Activated CD8-positive, alpha-beta memory T cell treated with anti-CD3 and anti-CD28 coated beads, Interleukin-2, amount 50 U/mL, for 1 hour (primary cell): ENCODE data around the gene GLRX.

Source experiments
- DNase-seq: peaks from one replicate; pipeline ENCODE4 v3.0.0-alpha.2; 2020; ENCODE audit errors: extremely low read depth

Gene GLRX

DNA sequence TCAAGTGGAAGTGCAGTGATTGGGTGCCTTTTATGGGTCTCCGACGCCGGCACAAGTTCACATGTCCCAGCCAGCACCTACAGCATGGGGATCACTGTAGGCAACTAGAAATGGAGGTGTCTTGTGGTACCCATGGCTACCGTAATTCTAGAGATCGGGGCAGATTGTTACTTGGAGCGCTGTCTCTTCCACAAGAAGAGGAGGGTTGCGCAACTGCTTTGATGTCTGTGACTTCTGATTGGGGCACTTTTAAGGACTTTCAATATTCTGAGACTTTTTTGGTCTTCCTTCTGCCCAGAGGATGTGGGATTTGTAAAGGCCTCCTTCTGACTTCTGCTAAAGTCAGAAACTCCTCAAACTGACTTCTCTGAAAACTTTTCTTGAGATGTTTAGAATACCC lies 41.9 kb downstream of the GLRX start:
- DNase-seq = no peak

DNA sequence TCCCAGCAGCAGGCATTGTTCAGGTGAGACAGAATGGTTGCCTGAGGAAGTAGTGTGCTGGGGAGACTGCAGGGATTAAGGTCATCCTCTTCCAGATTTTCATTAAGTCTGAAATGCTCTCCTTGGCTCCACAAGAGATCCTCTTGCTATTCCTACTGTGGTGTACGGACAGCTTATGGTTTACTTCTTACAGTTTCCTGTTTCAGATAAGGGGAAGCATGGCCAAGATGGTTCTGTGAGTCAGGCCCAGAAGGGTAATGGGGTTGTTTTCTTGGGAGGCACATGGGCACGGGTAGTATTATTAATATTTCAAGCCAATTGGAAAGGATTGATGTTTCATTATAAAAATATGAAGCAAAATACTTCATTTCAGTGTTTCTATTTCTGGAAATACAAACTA lies 42.9 kb downstream of the GLRX start:
- no peak for DNase-seq

DNA sequence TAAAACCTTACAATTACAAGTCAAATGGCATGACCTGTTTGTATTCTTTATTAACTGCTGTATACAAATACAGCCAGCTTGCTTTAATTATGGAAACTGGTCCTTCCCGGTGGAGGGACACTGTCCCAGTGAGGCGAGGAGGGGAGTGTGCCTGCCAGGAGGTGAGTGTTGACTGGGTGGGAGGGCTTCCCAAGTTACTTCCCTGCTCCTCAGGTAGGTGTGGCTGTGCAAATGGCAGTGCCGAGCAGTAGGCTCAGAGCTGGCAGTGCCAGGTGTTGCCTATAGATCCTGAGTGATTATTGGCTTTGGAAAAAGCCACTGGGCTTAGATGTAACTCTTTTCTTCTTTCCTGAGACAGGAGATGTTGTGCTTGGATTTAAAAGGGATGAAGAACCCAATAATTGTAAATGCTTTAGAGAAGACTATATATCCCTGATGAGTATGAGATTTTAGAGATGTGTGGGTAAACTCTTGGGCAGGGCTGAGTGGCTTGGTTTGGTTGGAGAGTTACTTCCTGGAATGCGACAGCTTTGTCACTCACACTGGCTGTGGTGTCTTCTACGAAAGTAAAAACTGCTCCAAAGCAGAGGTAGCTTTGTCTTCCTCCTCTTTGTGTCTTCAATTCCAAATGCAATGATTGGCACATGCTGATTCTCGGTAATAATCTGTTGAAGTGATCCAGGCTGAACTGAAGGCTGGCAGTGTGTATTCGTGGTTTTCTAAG lies 43.7 kb downstream of the GLRX start:
- DNase-seq = no peak

DNA sequence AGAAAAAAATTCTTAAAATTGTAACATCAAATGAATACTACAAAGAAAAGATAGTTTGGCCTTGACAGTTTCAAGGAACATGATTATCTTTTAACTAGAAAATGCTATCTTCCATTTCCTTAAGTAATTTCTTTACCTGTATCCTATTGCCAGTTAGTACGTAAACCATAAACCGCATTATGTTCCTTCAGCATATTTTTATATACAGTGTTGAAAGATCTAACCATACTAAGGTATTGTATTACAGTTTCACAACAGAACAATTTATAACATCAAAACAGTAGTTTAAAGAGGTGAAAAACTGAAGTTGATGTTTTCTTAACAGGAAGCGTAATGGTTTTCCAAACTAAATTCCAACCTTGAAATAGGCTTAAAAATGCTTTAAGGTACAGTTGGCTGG lies 45.1 kb downstream of the GLRX start:
- DNase-seq = no peak

DNA sequence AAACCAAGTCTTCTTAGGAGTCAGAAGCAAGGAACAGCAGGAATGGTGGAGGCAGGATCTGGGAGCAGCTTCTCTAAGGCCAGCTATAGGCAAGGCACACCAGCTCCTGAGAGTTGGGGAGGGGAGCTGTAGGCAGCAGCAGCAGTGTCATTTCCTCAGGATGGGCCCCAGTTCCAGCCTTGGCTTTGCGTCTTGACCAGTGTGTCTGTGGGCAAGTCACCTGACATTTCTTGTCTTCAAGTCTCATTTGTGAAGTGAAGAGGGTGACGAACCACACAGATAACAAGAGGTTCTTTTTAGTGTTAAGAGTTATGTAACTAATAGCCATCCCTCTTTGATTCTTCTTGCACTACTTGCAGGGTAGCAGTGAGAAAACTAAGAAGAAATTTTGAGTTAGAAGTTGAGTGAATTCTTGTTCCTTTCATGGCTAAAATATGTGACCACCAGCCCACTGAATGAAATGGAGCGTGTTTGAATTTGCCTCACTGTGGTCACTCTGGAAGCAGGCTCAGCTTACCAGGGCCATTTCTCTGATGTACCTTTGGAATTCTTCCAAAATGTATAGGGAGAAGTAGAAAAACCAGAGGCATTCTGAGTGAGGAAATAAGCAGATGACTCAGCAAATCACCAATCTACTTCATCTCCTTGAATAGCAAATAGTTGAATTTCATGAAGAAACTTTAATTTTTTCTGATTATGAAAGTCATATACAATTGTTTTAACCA lies 49.0 kb downstream of the GLRX start:
- DNase-seq = no peak

DNA sequence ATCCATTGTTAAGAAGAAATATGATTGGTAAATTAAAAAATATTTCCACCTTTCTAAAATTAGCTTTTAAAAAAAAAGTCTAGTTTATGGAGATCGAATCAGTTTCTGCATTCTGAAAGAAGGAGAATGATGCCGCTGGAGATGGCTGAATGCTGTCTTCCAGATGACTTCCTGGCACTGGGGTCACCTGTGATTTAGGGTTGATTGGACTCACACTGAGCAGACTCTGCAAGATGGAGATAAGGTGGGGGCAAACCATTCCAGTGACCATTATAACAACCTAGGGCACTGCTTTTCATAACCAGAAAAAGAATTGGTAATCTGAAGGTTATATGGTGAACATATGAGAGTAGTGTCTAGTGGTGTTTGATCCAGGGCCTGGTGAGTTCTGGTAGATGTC lies 50.6 kb downstream of the GLRX start:
- DNase-seq = no peak

DNA sequence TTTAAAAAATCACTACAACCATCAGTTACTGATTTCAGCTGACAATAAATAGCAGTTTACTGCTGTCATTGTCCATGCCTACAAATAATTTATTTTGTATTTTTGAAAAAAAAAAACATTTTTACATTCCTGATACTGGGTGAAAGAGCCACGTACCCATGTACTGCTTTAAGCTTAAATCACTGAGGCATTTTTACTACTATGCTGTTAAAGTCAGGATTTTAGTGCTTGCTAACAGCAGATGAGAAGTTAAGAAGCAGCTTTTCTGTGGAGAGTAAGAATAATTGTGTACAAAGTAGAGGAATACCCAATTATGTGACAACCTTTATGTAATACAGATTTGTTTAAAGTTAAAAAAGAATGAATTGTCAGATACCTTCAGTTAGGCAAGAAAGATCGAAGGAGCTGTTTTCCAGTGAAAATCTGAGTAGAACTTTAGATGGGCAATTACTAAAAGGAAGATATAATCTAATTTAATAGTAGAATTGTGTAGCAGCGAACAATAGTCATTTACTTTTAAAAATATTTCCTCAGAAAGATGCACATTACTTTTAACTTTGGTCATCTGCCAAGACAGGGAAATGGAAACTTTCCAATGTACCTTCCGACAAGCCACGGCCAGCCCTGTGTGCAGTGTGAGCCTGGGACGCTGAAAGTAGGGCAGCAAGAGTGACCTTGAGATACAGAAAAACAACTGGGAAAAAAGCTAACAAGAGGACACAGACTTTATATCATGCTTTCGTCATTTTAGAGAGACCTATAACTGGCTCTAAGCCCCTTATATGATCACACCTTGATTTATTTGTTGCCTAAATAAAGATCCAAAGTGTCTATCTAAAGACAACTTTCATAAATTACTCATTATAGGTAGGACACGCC lies 51.5 kb downstream of the GLRX start:
- no peak for DNase-seq

DNA sequence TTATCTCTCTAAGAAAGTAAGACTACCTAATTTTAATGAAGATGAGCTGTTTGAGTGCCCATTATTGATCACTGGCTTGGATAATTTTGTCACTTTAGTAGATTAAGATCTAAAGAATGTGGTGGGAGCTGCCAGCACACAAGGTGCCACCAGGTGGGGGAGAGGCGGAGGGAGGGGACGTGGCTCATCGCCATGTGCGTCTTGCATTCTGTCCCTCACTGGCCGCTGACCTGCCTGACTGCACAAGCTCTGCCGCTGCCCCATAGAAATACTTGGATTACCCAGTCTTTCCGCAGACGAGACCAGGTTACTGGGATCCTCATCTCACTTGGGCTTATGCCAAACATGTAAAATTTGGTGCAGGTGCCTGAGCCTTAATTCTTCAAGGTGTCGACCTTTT lies 53.8 kb downstream of the GLRX start:
- DNase-seq = no peak

DNA sequence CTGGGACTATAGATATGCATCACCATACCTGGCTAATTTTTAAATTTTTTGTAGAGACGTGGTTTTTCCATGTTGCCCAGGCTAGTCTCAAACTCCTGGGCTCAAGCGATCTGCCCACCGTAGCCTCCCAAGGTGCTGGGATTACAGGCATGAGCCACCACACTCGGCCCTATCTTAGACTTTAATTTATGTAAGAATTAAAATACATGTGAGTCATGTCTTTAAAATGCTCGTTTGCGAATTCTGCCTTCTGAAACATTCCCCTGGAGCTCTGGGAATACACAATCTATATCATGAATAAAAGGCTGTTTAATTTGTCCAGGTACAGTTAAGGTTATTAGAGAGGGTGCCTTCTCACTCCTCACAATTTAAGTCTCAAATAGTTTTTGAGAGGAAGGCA lies 58.6 kb downstream of the GLRX start:
- DNase-seq = no peak
